Measurements from ENCODE around the gene CEP41. TPM values are rescaled to one million over a fixed set of nuclear protein-coding genes. Genes with fewer than 3 reads are reported as not detected.

CEP41 gene
- total RNA-seq, 2 donors from 2014 or later: 11.3 to 17.7 TPM

DNA sequence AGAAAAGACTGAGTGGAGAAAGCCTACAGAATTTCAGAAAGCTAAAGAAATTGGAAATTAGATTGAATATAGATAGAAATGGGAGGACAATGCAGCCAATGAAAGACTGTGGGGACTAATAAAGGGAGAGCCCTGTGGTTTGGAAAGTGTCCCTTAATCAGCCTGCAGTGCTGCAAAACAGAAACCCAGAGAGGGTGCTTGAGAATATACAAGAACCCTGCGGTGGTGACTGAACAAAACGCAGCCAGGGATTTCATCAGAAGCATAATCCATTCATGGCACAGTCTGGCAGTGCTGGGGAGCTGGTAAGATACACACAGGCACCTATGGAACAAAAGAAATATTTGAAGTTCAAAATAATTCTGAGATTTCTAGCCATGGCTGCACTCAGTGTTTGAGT is 19.1 kb downstream of the CEP41 start:
- no peak for DNase-seq (ENCODE audit: low spot score)
- ATAC-seq: no peak
- no peak overlapping the region for H3K27ac Mint-ChIP-seq
- no peak overlapping the region for H3K4me3 Mint-ChIP-seq
- H3K27me3 Mint-ChIP-seq: no peaks in the 10 kb centered on the region
- no peaks in the 10 kb centered on the region for H3K9me3 Mint-ChIP-seq
- no peaks in the 10 kb centered on the region for H3K36me3 Mint-ChIP-seq
- peaks cover 18 to 27% of the 10 kb centered on the region in 2 donors for H3K4me1 Mint-ChIP-seq (ENCODE audit: low read depth in 2 of 2)

DNA sequence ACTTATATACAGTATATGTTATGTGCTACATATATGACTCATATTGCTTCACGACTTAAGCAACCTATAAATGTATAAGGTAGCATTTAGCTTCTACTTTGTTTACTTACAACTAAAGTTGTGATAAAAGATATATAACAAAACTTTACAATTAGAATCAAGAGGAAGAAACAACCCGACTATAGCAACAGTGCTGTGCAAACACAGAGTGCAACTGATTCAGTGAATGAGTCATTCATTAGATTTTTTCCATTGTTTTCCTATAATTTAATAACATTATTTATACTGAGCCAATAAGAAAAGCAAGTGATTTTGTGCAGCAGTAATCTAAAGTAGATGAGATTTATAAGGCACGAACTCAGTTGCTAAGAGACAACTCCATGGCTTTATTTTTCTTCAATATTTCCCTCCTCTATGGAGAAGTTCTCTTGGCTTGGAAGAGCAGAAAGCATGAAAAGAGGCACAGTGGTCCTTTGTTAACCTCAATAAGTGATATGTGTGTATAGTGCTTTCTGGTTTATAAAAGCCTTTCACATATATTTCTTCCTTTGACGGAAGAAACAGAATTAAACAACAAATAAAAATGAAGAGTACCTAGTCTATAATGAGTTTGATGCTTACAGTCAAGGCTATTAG is 19.8 kb downstream of the CEP41 start:
- Mint-ChIP-seq H3K9me3 (no peaks in the 10 kb centered on the region), H3K36me3 (no peaks in the 10 kb centered on the region), H3K27me3 (no peaks in the 10 kb centered on the region), H3K4me3 (no peak overlapping the region), H3K4me1 (ENCODE audit: low read depth in 2 of 2) (peaks cover 24 to 29% of the 10 kb centered on the region in 2 donors), H3K27ac (no peak overlapping the region)
- no peak for DNase-seq (ENCODE audit: low spot score)
- ATAC-seq: no peak

DNA sequence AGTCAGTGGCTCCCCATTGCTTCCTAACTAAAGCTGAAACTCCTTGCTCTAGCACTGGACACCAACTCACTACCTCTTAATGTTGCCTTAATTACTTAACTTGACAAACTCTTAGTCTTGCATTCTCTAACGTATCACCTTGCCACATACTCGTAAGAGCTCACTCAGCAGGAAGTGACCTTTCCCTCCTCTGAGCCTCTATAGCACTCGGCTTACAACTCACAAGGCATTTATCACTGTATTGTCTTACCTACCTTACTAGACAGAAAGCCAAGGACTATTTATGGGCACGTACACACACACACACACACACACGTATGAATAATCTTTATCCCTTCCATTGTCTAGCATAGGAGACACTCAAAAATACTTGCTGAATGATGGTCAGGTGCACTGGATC is 21.2 kb downstream of the CEP41 start:
- ATAC-seq (no peak), DNase-seq (ENCODE audit: low spot score) (no peak)
- Mint-ChIP-seq H3K36me3 (no peaks in the 10 kb centered on the region), H3K27ac (no peak overlapping the region), H3K4me1 (ENCODE audit: low read depth in 2 of 2) (peaks cover 34 to 39% of the 10 kb centered on the region in 2 donors), H3K27me3 (no peaks in the 10 kb centered on the region), H3K4me3 (no peak overlapping the region), H3K9me3 (no peaks in the 10 kb centered on the region)

DNA sequence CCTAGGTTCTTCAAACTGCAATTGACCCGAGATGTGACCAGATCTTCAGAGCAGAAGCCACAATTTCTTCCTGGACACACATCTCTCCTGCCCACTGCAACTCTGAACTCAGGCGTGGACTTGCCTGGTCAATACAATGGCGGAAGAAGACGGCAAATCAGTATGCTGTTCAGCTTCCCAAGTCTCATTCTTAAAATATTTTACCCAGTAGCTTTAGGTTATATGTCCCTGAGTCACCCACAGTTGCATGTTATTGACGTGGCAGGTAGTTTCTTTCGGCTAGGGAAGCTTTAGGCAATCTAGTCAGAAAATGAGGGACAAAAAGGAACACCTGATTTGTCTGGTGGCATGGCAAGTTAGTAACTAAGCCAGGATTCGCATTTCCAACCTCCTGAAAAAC is 22.5 kb downstream of the CEP41 start:
- Mint-ChIP-seq H3K27ac (peak overlapping the region in 1 of 2 donors; percentile 6), H3K4me3 (no peak overlapping the region), H3K4me1 (ENCODE audit: low read depth in 2 of 2) (peaks cover 34 to 39% of the 10 kb centered on the region in 2 donors), H3K9me3 (no peaks in the 10 kb centered on the region), H3K36me3 (no peaks in the 10 kb centered on the region), H3K27me3 (no peaks in the 10 kb centered on the region)
- no peak for ATAC-seq
- DNase-seq (ENCODE audit: low spot score): no peak

DNA sequence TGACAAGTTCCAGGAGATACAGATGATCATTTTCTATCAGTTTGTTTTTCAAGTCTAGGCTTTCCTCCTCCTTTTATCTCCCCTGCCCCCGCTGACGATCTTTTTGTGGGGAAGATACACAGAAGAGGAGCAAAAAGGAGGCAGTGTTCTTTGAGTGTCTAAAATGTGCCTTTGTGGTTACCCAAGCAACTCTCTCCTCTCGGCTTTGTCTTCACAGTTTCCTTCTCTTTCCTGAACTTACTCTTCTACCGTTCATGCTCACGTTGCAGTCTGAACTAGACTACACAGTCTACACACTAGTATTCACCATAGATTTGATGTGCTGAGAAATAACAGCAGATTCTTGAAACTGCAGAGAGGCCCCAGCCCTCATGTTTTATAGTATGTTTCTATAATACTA is 23.6 kb downstream of the CEP41 start:
- Mint-ChIP-seq H3K9me3 (no peaks in the 10 kb centered on the region), H3K36me3 (no peaks in the 10 kb centered on the region), H3K27me3 (no peaks in the 10 kb centered on the region), H3K4me1 (ENCODE audit: low read depth in 2 of 2) (peaks cover 34 to 39% of the 10 kb centered on the region in 2 donors), H3K27ac (peak overlapping the region; percentile 6 to 41), H3K4me3 (peak overlapping the region; percentile 55)
- DNase-seq (ENCODE audit: low spot score) (no peak), ATAC-seq (peak in 1 of 2 donors; percentile 71)

DNA sequence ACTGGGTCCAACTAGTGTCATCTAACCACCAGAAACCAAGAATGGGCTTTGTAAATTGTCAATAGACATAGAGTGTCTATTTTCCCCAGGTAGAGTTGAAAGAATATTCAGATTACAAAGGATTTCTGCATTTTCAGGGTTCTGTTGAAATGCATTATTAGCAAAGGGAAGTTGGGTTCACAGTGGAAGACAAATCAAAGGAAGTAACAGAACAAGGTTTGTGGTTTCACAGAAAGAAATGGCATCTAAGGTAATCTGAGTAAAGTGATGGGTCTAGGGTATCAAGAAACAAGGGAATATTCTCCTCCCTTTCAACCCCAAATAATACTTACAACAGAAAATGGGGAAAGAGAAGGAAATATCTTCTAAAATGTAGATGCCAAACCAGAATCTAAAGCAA is 25.8 kb downstream of the CEP41 start:
- no peak for ATAC-seq
- Mint-ChIP-seq H3K36me3 (no peaks in the 10 kb centered on the region), H3K4me1 (ENCODE audit: low read depth in 2 of 2) (peaks cover 32 to 34% of the 10 kb centered on the region in 2 donors), H3K4me3 (peak overlapping the region; percentile 2), H3K27ac (no peak overlapping the region), H3K27me3 (no peaks in the 10 kb centered on the region), H3K9me3 (no peaks in the 10 kb centered on the region)
- no peak for DNase-seq (ENCODE audit: low spot score)

DNA sequence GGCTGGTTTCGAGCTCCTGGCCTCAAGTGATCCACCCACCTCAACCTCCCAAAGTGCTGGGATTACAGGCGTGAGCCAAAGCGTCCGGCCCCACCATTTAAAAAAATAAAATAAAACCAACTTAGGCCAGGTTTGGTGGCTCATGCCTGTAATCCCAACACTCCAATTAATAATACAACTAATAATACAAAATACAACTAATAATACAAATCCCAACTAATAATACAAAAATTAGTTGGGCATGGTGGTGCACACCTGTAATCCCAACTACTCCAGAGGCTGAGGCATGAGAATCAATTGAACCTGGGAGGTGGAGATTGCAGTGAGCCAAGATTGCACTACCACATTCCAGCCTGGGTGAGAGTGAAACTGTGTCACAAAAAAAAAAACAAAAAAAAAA is 27.6 kb downstream of the CEP41 start:
- DNase-seq (ENCODE audit: low spot score): no peak
- Mint-ChIP-seq H3K4me3 (no peak overlapping the region), H3K36me3 (no peaks in the 10 kb centered on the region), H3K27ac (no peak overlapping the region), H3K4me1 (ENCODE audit: low read depth in 2 of 2) (peaks cover 27 to 30% of the 10 kb centered on the region in 2 donors), H3K9me3 (no peaks in the 10 kb centered on the region), H3K27me3 (no peaks in the 10 kb centered on the region)
- ATAC-seq: no peak

DNA sequence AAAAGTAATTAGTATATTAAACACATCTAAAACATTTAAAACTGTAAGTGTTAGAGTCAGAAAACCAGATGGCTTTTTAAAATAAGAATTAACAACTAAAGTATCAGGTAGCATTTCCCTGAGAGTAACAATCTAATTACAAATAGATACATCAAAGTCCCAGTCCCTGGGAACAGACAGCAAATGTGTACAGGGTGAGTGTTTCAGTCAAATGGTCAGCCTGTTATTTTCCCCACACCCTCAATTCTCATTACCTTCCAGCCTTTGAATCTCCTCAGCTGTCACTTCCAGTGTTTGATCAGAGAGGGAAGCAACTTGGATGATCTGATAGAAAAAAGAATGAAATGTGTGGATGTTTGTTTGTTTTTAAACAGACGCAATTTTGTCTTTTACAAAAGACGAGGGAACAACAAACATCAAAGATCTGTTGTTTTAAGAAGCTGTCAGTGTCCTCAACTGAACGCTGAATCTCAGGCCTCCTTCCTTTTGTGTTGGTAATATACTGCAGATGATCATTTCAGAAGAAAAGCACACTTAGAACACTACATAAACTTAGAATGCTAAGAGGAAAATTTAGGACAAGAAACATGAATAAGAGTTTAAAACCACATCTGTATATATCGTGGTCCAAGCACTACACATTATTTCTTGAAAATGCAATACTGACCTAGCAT is 29.8 kb downstream of the CEP41 start:
- Mint-ChIP-seq H3K4me3 (no peak overlapping the region), H3K27me3 (no peaks in the 10 kb centered on the region), H3K36me3 (no peaks in the 10 kb centered on the region), H3K9me3 (no peaks in the 10 kb centered on the region), H3K27ac (no peak overlapping the region), H3K4me1 (ENCODE audit: low read depth in 2 of 2) (peaks cover 10% of the 10 kb centered on the region in 2 donors)
- DNase-seq (ENCODE audit: low spot score): no peak
- no peak for ATAC-seq

DNA sequence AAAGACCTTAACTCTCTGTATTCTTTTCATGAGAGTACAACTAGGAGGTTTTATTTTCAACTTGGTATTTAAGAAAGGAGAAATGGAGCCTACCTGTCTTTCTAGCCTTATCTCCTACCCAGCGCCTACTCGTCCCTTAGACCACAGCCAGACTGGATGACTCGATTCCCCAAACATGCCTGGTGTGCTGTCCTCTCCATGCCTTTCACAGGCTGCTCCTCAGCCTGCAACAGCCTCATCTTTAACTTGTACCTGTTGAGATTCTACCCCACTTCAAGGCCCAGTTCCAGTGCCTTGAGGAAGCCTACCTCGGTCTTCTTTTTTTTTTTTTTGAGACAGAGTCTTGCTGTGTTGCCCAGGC is 31.1 kb downstream of the CEP41 start:
- Mint-ChIP-seq H3K36me3 (no peaks in the 10 kb centered on the region), H3K4me1 (ENCODE audit: low read depth in 2 of 2) (peaks cover under 1% of the 10 kb centered on the region in 2 donors), H3K9me3 (no peaks in the 10 kb centered on the region), H3K4me3 (no peak overlapping the region), H3K27ac (no peak overlapping the region), H3K27me3 (no peaks in the 10 kb centered on the region)
- ATAC-seq (no peak), DNase-seq (ENCODE audit: low spot score) (no peak)

DNA sequence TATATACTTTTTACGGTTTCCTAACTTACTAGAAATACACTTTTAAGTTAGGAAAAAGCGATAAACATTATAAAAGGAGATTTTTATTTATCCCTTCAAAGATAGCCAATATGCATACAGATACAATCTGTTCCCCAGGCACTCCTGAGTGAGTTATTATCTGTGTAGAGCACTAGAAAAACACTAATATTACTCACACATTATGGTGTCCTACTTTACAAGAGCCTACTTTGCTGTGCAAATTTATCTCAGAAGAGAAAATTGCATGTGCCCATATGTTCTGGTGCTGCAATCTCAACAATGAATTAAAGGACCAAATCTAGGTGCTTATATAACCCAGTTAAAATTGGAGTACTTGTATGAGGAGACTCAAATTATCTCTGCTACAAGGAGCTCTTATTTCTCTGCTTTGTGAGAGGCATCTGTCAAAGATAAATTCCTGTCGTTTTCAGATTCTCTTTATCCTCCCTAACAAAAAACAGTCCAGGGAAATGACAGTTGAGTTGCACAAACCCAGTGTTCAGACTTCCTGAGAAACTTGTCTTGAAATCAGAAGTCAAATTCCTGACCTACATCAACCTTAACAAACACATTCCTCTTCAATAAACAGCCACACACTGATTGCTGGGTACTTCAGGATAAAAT is 31.6 kb downstream of the CEP41 start:
- no peak for DNase-seq (ENCODE audit: low spot score)
- no peak overlapping the region for H3K27ac Mint-ChIP-seq
- H3K4me3 Mint-ChIP-seq: no peak overlapping the region
- no peaks in the 10 kb centered on the region for H3K36me3 Mint-ChIP-seq
- no peaks in the 10 kb centered on the region for H3K9me3 Mint-ChIP-seq
- no peak for ATAC-seq
- no peaks in the 10 kb centered on the region for H3K27me3 Mint-ChIP-seq
- H3K4me1 Mint-ChIP-seq (ENCODE audit: low read depth in 2 of 2): no peaks in the 10 kb centered on the region

DNA sequence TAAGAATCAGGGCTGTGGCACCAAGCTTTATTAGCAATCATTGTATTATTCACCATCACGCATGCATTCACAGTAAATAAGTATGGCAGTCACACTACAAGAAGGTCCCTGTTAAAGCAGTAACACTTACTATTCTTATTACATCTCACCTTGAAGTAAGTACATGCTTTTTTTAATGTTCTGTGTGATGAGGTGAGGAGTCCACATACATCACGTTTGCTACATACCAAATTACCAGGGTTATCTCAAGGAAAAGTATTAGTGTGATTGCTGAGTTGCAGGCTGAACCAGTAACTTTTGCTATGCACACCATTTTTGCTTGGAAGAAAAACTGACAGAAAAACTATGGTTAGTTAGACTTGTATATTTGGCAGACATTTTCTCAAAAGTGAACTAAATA is 35.8 kb downstream of the CEP41 start:
- Mint-ChIP-seq H3K4me3 (no peak overlapping the region), H3K27me3 (no peaks in the 10 kb centered on the region), H3K9me3 (no peaks in the 10 kb centered on the region), H3K4me1 (ENCODE audit: low read depth in 2 of 2) (no peaks in the 10 kb centered on the region), H3K27ac (no peak overlapping the region), H3K36me3 (no peaks in the 10 kb centered on the region)
- no peak for DNase-seq (ENCODE audit: low spot score)
- no peak for ATAC-seq

DNA sequence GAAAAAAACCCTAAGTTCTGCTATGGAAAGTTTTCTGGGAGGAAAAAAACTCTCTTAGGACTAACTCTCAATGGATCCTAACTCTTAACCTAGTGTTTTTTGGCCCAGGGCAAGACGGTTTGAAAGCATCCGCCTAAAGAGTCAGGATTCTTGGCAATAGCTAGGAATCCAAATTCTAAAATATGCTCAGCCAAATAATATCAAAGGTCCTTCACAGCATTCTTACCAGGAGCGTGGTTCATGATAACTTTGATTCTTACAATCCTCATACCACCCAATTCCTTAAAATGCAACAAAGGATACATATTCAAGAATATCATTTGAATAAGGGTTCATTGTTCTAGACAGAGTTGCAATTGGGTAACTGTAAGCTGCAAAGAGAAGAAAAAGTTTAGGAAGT is 39.2 kb downstream of the CEP41 start:
- Mint-ChIP-seq H3K36me3 (no peaks in the 10 kb centered on the region), H3K27ac (no peak overlapping the region), H3K4me3 (no peak overlapping the region), H3K4me1 (ENCODE audit: low read depth in 2 of 2) (no peaks in the 10 kb centered on the region), H3K27me3 (no peaks in the 10 kb centered on the region), H3K9me3 (no peaks in the 10 kb centered on the region)
- DNase-seq (ENCODE audit: low spot score) (no peak), ATAC-seq (no peak)

DNA sequence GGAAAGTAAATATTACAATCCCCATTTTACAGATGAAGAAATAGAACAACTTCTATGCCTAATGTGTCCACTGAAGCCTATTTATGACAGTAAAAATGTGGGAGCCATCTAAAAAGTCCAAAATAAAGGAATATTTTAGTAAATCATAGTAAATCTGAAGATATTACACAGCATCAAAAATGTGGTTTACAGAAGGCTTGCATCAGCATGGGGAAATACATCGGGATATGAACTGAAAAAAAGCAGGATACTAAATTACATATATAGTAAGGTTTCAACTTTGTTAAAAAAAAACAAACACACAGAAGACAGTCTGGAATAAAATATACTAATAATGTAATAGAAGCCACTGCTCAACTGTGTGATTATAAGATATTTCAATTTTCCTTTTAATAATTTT is 39.7 kb downstream of the CEP41 start:
- no peak overlapping the region for H3K27ac Mint-ChIP-seq
- ATAC-seq (no peak), DNase-seq (ENCODE audit: low spot score) (no peak)
- H3K36me3 Mint-ChIP-seq: no peaks in the 10 kb centered on the region
- no peaks in the 10 kb centered on the region for H3K9me3 Mint-ChIP-seq
- H3K4me1 Mint-ChIP-seq (ENCODE audit: low read depth in 2 of 2): no peaks in the 10 kb centered on the region
- no peak overlapping the region for H3K4me3 Mint-ChIP-seq
- H3K27me3 Mint-ChIP-seq: no peaks in the 10 kb centered on the region

DNA sequence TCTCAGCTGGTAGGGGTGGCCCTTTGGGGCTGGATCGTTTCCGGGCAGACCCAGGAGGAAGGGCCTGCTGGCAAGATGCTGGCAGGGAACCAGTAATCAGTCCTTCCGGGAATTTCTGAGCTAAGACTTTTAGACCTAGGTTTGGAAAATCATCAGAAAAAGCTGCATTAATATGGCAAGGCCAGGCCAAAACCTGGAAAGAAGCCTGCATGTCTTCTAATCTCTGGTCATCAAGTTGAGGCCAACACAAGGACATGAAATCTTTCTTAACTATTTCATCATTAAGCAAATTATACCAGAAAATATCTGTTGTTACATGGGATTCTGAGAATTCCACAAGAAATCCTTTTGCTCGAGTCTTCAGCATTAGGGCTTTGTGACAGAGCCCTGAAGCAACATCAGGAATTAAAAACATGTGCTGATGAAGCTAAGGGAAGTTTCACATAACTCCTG is 40.7 kb downstream of the CEP41 start:
- Mint-ChIP-seq H3K27ac (no peak overlapping the region), H3K27me3 (no peaks in the 10 kb centered on the region), H3K36me3 (no peaks in the 10 kb centered on the region), H3K9me3 (no peaks in the 10 kb centered on the region), H3K4me3 (no peak overlapping the region), H3K4me1 (ENCODE audit: low read depth in 2 of 2) (peaks cover 0 to 3% of the 10 kb centered on the region in 2 donors)
- ATAC-seq: no peak
- no peak for DNase-seq (ENCODE audit: low spot score)

Data from natural killer cell treated with Interleukin-12 subunit alpha and Interleukin-12 subunit beta and Interleukin-15 and Interleukin-18, amount 100 ng/mL, for 72 hours (primary cell).